Activated naive CD8-positive, alpha-beta T cell treated with anti-CD3 and anti-CD28 coated beads, Interleukin-2, amount 10 ng/mL, durations not matched to agents 7 days and 5 days (primary cell): Measurements from ENCODE around the gene GFER. TPM values are rescaled to one million over a fixed set of nuclear protein-coding genes. Genes with fewer than 3 reads are reported as not detected.

Experiments used
- ATAC-seq: fragments of 150-1000 bp; cut with Tn5 transposase; one replicate; pipeline ENCODE4 v1.10.0; 2021; ENCODE audit warnings: low read depth, moderate library complexity
- POLR2A ChIA-PET: fragments of 350-600 bp; sonication (Branson Sonifier 250); formaldehyde crosslinking; loops from one replicate; lab custom pipeline; 2021; ENCODE audit warnings: antibody characterized with exemption; lab: Charles Lee
- DNase-seq: peaks from one replicate; pipeline ENCODE4 v3.0.0; 2021
- H3K27ac Mint-ChIP-seq: one replicate; pipeline ENCODE4 v1.8.0; 2022; ENCODE audit warnings: mild to moderate bottlenecking, mixed read lengths
- H3K27me3 Mint-ChIP-seq: one replicate; pipeline ENCODE4 v1.8.0; 2022; ENCODE audit warnings: mild to moderate bottlenecking, moderate library complexity, mixed read lengths
- H3K36me3 Mint-ChIP-seq: one replicate; pipeline ENCODE4 v1.8.0; 2021; ENCODE audit warnings: mild to moderate bottlenecking, mixed read lengths
- H3K4me1 Mint-ChIP-seq: one replicate; pipeline ENCODE4 v1.8.0; 2021; ENCODE audit warnings: mixed read lengths
- H3K4me3 Mint-ChIP-seq: one replicate; pipeline ENCODE4 v1.8.0; 2022; ENCODE audit warnings: mild to moderate bottlenecking, moderate library complexity, mixed read lengths
- H3K9me3 Mint-ChIP-seq: one replicate; pipeline ENCODE4 v1.8.0; 2021; ENCODE audit warnings: mixed read lengths
- total RNA-seq, 2 experiments: library from RNA; stranded (reverse); gene quantifications; one replicate each; pipeline ENCODE4 v1.2.3, GENCODE V29; 2021

GFER gene
- total RNA-seq, 2 experiments from 2014 or later = 28.8 to 31.9 TPM

- Mint-ChIP-seq H3K4me3 (peak overlapping the region; percentile 75), H3K27me3 (peaks cover 13% of the 10 kb centered on the region), H3K27ac (peak overlapping the region; percentile 69), H3K4me1 (peaks cover 18% of the 10 kb centered on the region), H3K36me3 (peaks cover 5% of the 10 kb centered on the region), H3K9me3 (no peaks in the 10 kb centered on the region)
- POLR2A ChIA-PET = interaction anchor here (1.0 to 5.7 kb wide), 8 partner anchors 11 to 219 kb away, joined by 3 to 36 read pairs (median 7); partner anchors contain the start of genes EME2, MRPS34, RPS2 and TBL3
- ATAC-seq (no peak), DNase-seq (no peak)
Observed at GRCh38 chr16:1991588-1991947, 7.6 kb downstream of the GFER start.

GRCh38 chr16:1991948-1992703 is 8.1 kb downstream of the GFER start:
- Mint-ChIP-seq H3K4me3 (peak overlapping the region; percentile 75), H3K27ac (no peak overlapping the region), H3K9me3 (no peaks in the 10 kb centered on the region), H3K36me3 (peaks cover 8% of the 10 kb centered on the region), H3K4me1 (peaks cover 20% of the 10 kb centered on the region), H3K27me3 (peaks cover 13% of the 10 kb centered on the region)
- ATAC-seq (peak; percentile 76), DNase-seq (peak; percentile 96)
- POLR2A ChIA-PET = interaction anchor here (1.0 to 5.7 kb wide), 6 partner anchors 12 to 220 kb away, joined by 3 to 36 read pairs (median 8); partner anchors contain the start of genes EME2, MRPS34, RPS2 and TBL3

GRCh38 chr16:1992704-1993317 is 8.8 kb downstream of the GFER start:
- H3K4me1 Mint-ChIP-seq = peaks cover 20% of the 10 kb centered on the region
- ATAC-seq = no peak
- no peak for DNase-seq
- POLR2A ChIA-PET = interaction anchor here (1.0 to 5.7 kb wide), 4 partner anchors 21 to 163 kb away, joined by 6 to 36 read pairs (median 11); partner anchors contain the start of genes RPS2, TBL3 and TRAF7
- H3K27ac Mint-ChIP-seq = no peak overlapping the region
- H3K9me3 Mint-ChIP-seq = no peaks in the 10 kb centered on the region
- peaks cover 13% of the 10 kb centered on the region for H3K27me3 Mint-ChIP-seq
- no peak overlapping the region for H3K4me3 Mint-ChIP-seq
- peaks cover 8% of the 10 kb centered on the region for H3K36me3 Mint-ChIP-seq

- no peaks in the 10 kb centered on the region for H3K9me3 Mint-ChIP-seq
- H3K36me3 Mint-ChIP-seq = peaks cover 9% of the 10 kb centered on the region
- no peak overlapping the region for H3K4me3 Mint-ChIP-seq
- H3K4me1 Mint-ChIP-seq = peaks cover 18% of the 10 kb centered on the region
- peak overlapping the region; percentile 71 for H3K27ac Mint-ChIP-seq
- H3K27me3 Mint-ChIP-seq = peaks cover 8% of the 10 kb centered on the region
- POLR2A ChIA-PET = interaction anchor here (1.9 kb wide), 1 partner anchor 22 kb away, joined by 7 read pairs; the partner anchor contains the start of gene TBL3
- ATAC-seq = no peak
- DNase-seq = no peak
Observed at GRCh38 chr16:1993731-1994131, 9.7 kb downstream of the GFER start.

- no peaks in the 10 kb centered on the region for H3K27me3 Mint-ChIP-seq
- H3K36me3 Mint-ChIP-seq = peaks cover 9% of the 10 kb centered on the region
- POLR2A ChIA-PET = interaction anchor here (0.8 to 1.5 kb wide), 3 partner anchors 11 to 158 kb away, joined by 3 to 4 read pairs (median 3); partner anchors contain the start of genes TBL3 and TRAF7
- no peak overlapping the region for H3K27ac Mint-ChIP-seq
- H3K9me3 Mint-ChIP-seq = no peaks in the 10 kb centered on the region
- no peak for DNase-seq
- ATAC-seq = no peak
- no peak overlapping the region for H3K4me3 Mint-ChIP-seq
- H3K4me1 Mint-ChIP-seq = peaks cover 7% of the 10 kb centered on the region
Observed at GRCh38 chr16:1997494-1998359, 13.7 kb downstream of the GFER start.

- no peak overlapping the region for H3K4me3 Mint-ChIP-seq
- POLR2A ChIA-PET = interaction anchor here (1.1 kb wide), 1 partner anchor 157 kb away, joined by 3 read pairs; the partner anchor contains the start of gene TRAF7
- H3K4me1 Mint-ChIP-seq = peaks cover 5% of the 10 kb centered on the region
- no peaks in the 10 kb centered on the region for H3K27me3 Mint-ChIP-seq
- ATAC-seq (no peak), DNase-seq (no peak)
- H3K9me3 Mint-ChIP-seq = no peaks in the 10 kb centered on the region
- peaks cover 9% of the 10 kb centered on the region for H3K36me3 Mint-ChIP-seq
- H3K27ac Mint-ChIP-seq = no peak overlapping the region
Observed at GRCh38 chr16:1998360-1998835, 14.4 kb downstream of the GFER start.

- POLR2A ChIA-PET = interaction anchor here (1.1 kb wide), 1 partner anchor 156 kb away, joined by 3 read pairs; the partner anchor contains the start of gene TRAF7
Observed at GRCh38 chr16:1998852-1999801, 15.1 kb downstream of the GFER start.

GRCh38 chr16:1999866-2000514 is 16.0 kb downstream of the GFER start:
- no peaks in the 10 kb centered on the region for H3K9me3 Mint-ChIP-seq
- no peaks in the 10 kb centered on the region for H3K27me3 Mint-ChIP-seq
- no peak for DNase-seq
- POLR2A ChIA-PET = no interaction called here
- peaks cover 9% of the 10 kb centered on the region for H3K36me3 Mint-ChIP-seq
- peaks cover 5% of the 10 kb centered on the region for H3K4me1 Mint-ChIP-seq
- ATAC-seq = no peak
- no peak overlapping the region for H3K27ac Mint-ChIP-seq
- no peak overlapping the region for H3K4me3 Mint-ChIP-seq

More at GRCh38 chr16:1998852-1999801, 15.1 kb downstream of the GFER start:
- Mint-ChIP-seq H3K36me3 (peaks cover 9% of the 10 kb centered on the region), H3K4me3 (no peak overlapping the region), H3K27me3 (no peaks in the 10 kb centered on the region), H3K4me1 (peaks cover 5% of the 10 kb centered on the region), H3K9me3 (no peaks in the 10 kb centered on the region), H3K27ac (no peak overlapping the region)
- ATAC-seq = no peak
- no peak for DNase-seq

GRCh38 chr16:2001035-2001434 is 17.0 kb downstream of the GFER start:
- ATAC-seq = no peak
- Mint-ChIP-seq H3K27me3 (no peaks in the 10 kb centered on the region), H3K9me3 (no peaks in the 10 kb centered on the region), H3K4me3 (no peak overlapping the region), H3K4me1 (peaks cover 7% of the 10 kb centered on the region), H3K36me3 (peaks cover 4% of the 10 kb centered on the region), H3K27ac (no peak overlapping the region)
- no peak for DNase-seq
- POLR2A ChIA-PET = no interaction called here

- POLR2A ChIA-PET = interaction anchor here (0.6 to 1.5 kb wide), 3 partner anchors 30 to 267 kb away, joined by 3 read pairs; no protein-coding TSS in a partner anchor
- Mint-ChIP-seq H3K4me3 (no peak overlapping the region), H3K27me3 (no peaks in the 10 kb centered on the region), H3K9me3 (no peaks in the 10 kb centered on the region), H3K36me3 (peaks cover 3% of the 10 kb centered on the region), H3K4me1 (peaks cover 7% of the 10 kb centered on the region), H3K27ac (no peak overlapping the region)
- no peak for ATAC-seq
- DNase-seq = no peak
Observed at GRCh38 chr16:2001456-2002355, 17.7 kb downstream of the GFER start.
